PC-9 (cell line): ENCODE data around the gene GAS5. TPM values are rescaled to one million over a fixed set of nuclear protein-coding genes. Genes with fewer than 3 reads are reported as not detected.

Source experiments
- BruUV-seq: library from RNA; stranded (reverse); fragments of 400-500 nt; replicated peaks from 2 replicates; lab custom pipeline; 2021; lab: Mats Ljungman, UMichigan
- CTCF ChIA-PET: fragments of 300-600 bp; sonication (Branson Sonifier 250); formaldehyde crosslinking; loops from one replicate; lab custom pipeline; 2022; ENCODE audit warnings: antibody characterized with exemption; lab: Charles Lee
- POLR2A ChIA-PET: fragments of 300-600 bp; sonication (Branson Sonifier 250); formaldehyde crosslinking; loops from one replicate; lab custom pipeline; 2022; ENCODE audit warnings: antibody characterized with exemption; ENCODE audit not compliant: unreplicated experiment; lab: Charles Lee
- DNase-seq, 2 experiments: peaks; one replicate each; pipeline versions ENCODE4 v3.0.0 to v3.0.0-alpha.2; 2015 to 2022; ENCODE audit warnings: mixed read lengths in 1 of 2
- H2AFZ ChIP-seq: fragments of 200-600 bp; sonication (generic); 2 replicates; pipeline ENCODE4 v1.8.1; 2017; ENCODE audit warnings: antibody characterized with exemption
- H3F3A ChIP-seq: fragments of 200-600 bp; sonication (generic); 2 replicates; pipeline ENCODE4 v1.8.1; 2017; ENCODE audit warnings: antibody characterized with exemption, mild to moderate bottlenecking, low read depth; ENCODE audit not compliant: insufficient read depth
- H3K27ac ChIP-seq: fragments of 200-600 bp; sonication (generic); 2 replicates; pipeline ENCODE4 v1.6.1; 2016; ENCODE audit warnings: mixed run types
- H3K27me3 ChIP-seq: fragments of 200-600 bp; sonication (generic); 2 replicates; pipeline ENCODE4 v1.6.1; 2016; ENCODE audit warnings: low read depth, mixed run types; ENCODE audit not compliant: insufficient read depth
- H3K36me3 ChIP-seq: fragments of 200-600 bp; sonication (generic); 2 replicates; pipeline ENCODE4 v1.6.1; 2016; ENCODE audit warnings: low read depth, mixed run types
- H3K4me1 ChIP-seq: fragments of 200-600 bp; sonication (generic); replicated peaks from 2 replicates; pipeline ENCODE4 v1.6.1; 2016; ENCODE audit warnings: mixed run types; ENCODE audit not compliant: insufficient read depth
- H3K4me2 ChIP-seq: fragments of 200-600 bp; sonication (generic); 2 replicates; pipeline ENCODE4 v1.6.1; 2017; ENCODE audit warnings: mixed run types
- H3K4me3 ChIP-seq: fragments of 200-600 bp; sonication (generic); 2 replicates; pipeline ENCODE4 v1.6.1; 2016; ENCODE audit warnings: mixed run types
- H3K79me2 ChIP-seq: fragments of 200-600 bp; sonication (generic); 2 replicates; pipeline ENCODE4 v1.6.1; 2017; ENCODE audit warnings: low read depth, mixed run types
- H3K9me2 ChIP-seq: fragments of 200-600 bp; sonication (generic); 2 replicates; pipeline ENCODE4 v1.8.1; 2017; ENCODE audit warnings: mild to moderate bottlenecking; ENCODE audit not compliant: insufficient read depth
- H3K9me3 ChIP-seq: fragments of 200-600 bp; sonication (generic); 2 replicates; pipeline ENCODE4 v1.8.1; 2016; ENCODE audit warnings: low read depth; ENCODE audit not compliant: insufficient read depth
- H4K20me1 ChIP-seq: fragments of 200-600 bp; sonication (generic); 2 replicates; pipeline ENCODE4 v1.8.1; 2017; ENCODE audit not compliant: insufficient read depth
- CTCF ChIP-seq: fragments of 200-600 bp; sonication (generic); conservative IDR thresholded peaks from 2 replicates; pipeline ENCODE4 v1.6.1; 2017; ENCODE audit warnings: mixed run types, antibody characterized with exemption, mild to moderate bottlenecking, moderate library complexity
- EZH2 ChIP-seq: fragments of 200-600 bp; sonication (generic); IDR thresholded peaks from 2 replicates; pipeline ENCODE4 v1.8.0; 2017; ENCODE audit warnings: antibody characterized with exemption, low read depth
- intact Hi-C: fragments of 100-400 bp; cut with micrococcal nuclease; formaldehyde crosslinking; loops from one replicate; pipeline ENCODE4 v1.10.0; 2022; ENCODE audit not compliant: unreplicated experiment
- total RNA-seq: library from RNA; stranded (reverse); gene quantifications from 2 replicates; pipeline ENCODE4 v1.2.3, GENCODE V29; 2021

GAS5 gene
- total RNA-seq, 1 experiment from 2014 or later, result 234 TPM

- intact Hi-C loops, result no loop called here
- 0 out of 2 replicates have a peak overlapping the region, but pooled peaks have one; percentile 95 for H3K4me2 ChIP-seq
- H3K27ac ChIP-seq, result no peak overlapping the region
- no TSS peak for BruUV-seq
- no peaks in the 10 kb centered on the region for H3K9me3 ChIP-seq
- no peaks in the 10 kb centered on the region for H4K20me1 ChIP-seq
- H3K36me3 ChIP-seq, result peaks cover 3% of the 10 kb centered on the region; the same call in 1 of the 2 replicates
- H3K79me2 ChIP-seq, result peaks cover 66% of the 10 kb centered on the region
- no peaks in the 10 kb centered on the region for H3K9me2 ChIP-seq
- ChIA-PET POLR2A (no interaction called here), CTCF (interaction anchor here (0.7 kb wide), 1 partner anchor 864 kb away, joined by 8 read pairs; no protein-coding TSS in a partner anchor)
- H3K27me3 ChIP-seq, result no peaks in the 10 kb centered on the region
- H3K4me3 ChIP-seq, result no peak overlapping the region; the same call in 1 of the 2 replicates
- TF ChIP-seq EZH2 (no peak), CTCF (no peak)
- peaks cover 17% of the 10 kb centered on the region for H3K4me1 ChIP-seq
- H3F3A ChIP-seq, result peaks cover 18% of the 10 kb centered on the region; the same call in 1 of the 2 replicates
- no peak overlapping the region for H2AFZ ChIP-seq
- DNase-seq, result no peak
Observed at GRCh38 chr1:173821680-173822079, 46.1 kb downstream of the GAS5 start.

GRCh38 chr1:173818459-173818858, 49.3 kb downstream of the GAS5 start:
- Histone ChIP-seq H4K20me1 (no peaks in the 10 kb centered on the region), H3K9me3 (no peaks in the 10 kb centered on the region), H3K9me2 (no peaks in the 10 kb centered on the region), H3K4me1 (peaks cover 17% of the 10 kb centered on the region), H3K27me3 (no peaks in the 10 kb centered on the region), H3F3A (no peaks in the 10 kb centered on the region), H3K36me3 (peaks cover 3% of the 10 kb centered on the region; the same call in 1 of the 2 replicates), H3K4me2 (no peak overlapping the region), H3K4me3 (no peak overlapping the region), H2AFZ (no peak overlapping the region), H3K79me2 (peaks cover 85% of the 10 kb centered on the region), H3K27ac (no peak overlapping the region)
- DNase-seq, result no peak
- CTCF ChIA-PET, result no interaction called here
- intact Hi-C loops, result no loop called here
- TF ChIP-seq EZH2 (no peak), CTCF (no peak)
- no TSS peak for BruUV-seq
- POLR2A ChIA-PET, result no interaction called here

Other genes with a start within 250 kb of the GAS5 start
- gene TEX50, start 232.7 kb downstream of the GAS5 start, total RNA-seq, result not detected in 2 replicates
- gene ANKRD45, start 198.1 kb downstream of the GAS5 start, total RNA-seq, result 0.28 TPM in 1 of 2 replicates, not detected in the other
- gene KLHL20, start 153.0 kb downstream of the GAS5 start, total RNA-seq, result 11.5 and 15.3 TPM in 2 replicates
- gene DARS2, start 43.3 kb downstream of the GAS5 start, total RNA-seq, result 15.0 and 18.3 TPM in 2 replicates
- gene CENPL, start 43.1 kb downstream of the GAS5 start, total RNA-seq, result 14.4 and 19.5 TPM in 2 replicates
- 7.4 and 8.3 TPM in 2 replicates for gene ZBTB37, start 391 bp upstream of the GAS5 start, total RNA-seq
- 0.44 TPM in 1 of 2 replicates, not detected in the other for gene SERPINC1, start 49.3 kb upstream of the GAS5 start, total RNA-seq
- 25.2 and 29.5 TPM in 2 replicates for gene RC3H1, start 154.4 kb upstream of the GAS5 start, total RNA-seq